D721Med (cell line): ENCODE results near the gene RIPPLY2.

Experiments used
- DNase-seq: peaks from one replicate; pipeline ENCODE4 v3.0.0; 2011; ENCODE audit warnings: low spot score; ENCODE audit not compliant: insufficient read length
- FAIRE-seq: peaks from 2 replicates; lab custom pipeline; 2011; peaks lifted over from hg19 to GRCh38; lab: Jason Lieb, UNC
- CTCF ChIP-seq: IDR thresholded peaks from 2 replicates; pipeline ENCODE4 v1.5.1; 2012; ENCODE audit warnings: mild to moderate bottlenecking, control low read depth; ENCODE audit not compliant: insufficient read depth; ENCODE audit errors: missing control alignments

The RIPPLY2 gene

GRCh38 chr6:83868639-83869038, 15.5 kb downstream of the RIPPLY2 start:
- no peak for FAIRE-seq
- no peak for DNase-seq

GRCh38 chr6:83870649-83871048, 17.5 kb downstream of the RIPPLY2 start:
- DNase-seq (no peak), FAIRE-seq (no peak)
- TF ChIP-seq CTCF: no peak

More at GRCh38 chr6:83868639-83869038, 15.5 kb downstream of the RIPPLY2 start:
- no peak for TF ChIP-seq CTCF

GRCh38 chr6:83872386-83873118, 19.4 kb downstream of the RIPPLY2 start:
- no peak for TF ChIP-seq CTCF
- DNase-seq (no peak), FAIRE-seq (no peak)

- no peak for DNase-seq
- no peak for FAIRE-seq
- no peak for TF ChIP-seq CTCF
These were observed 20.7 kb downstream of the RIPPLY2 start for GRCh38 chr6:83873869-83874268.

- no peak for DNase-seq
- no peak for FAIRE-seq
- TF ChIP-seq CTCF: no peak
These were observed 22.7 kb downstream of the RIPPLY2 start for GRCh38 chr6:83875843-83876242.

- FAIRE-seq: no peak
- no peak for DNase-seq
These were observed 25.9 kb downstream of the RIPPLY2 start for GRCh38 chr6:83878902-83879644.

More at GRCh38 chr6:83878902-83879644, 25.9 kb downstream of the RIPPLY2 start:
- TF ChIP-seq CTCF: no peak
